ENCODE measurements around the gene MAP4K4. TPM values are rescaled to one million over a fixed set of nuclear protein-coding genes. Genes with fewer than 3 reads are reported as not detected.

MAP4K4 gene
- polyA plus RNA-seq, 1 experiment = 53.5 TPM

GRCh38 chr2:101816598-101816997, 119.1 kb downstream of the MAP4K4 start:
- Histone ChIP-seq H3K36me3 (ENCODE audit: control insufficient read depth, insufficient read depth, low read length) (no peaks in the 10 kb centered on the region), H3K4me3 (ENCODE audit: low read depth, low read length) (no peak overlapping the region), H3K27me3 (ENCODE audit: control insufficient read depth, insufficient read depth, low read length) (no peaks in the 10 kb centered on the region)
- ChIA-PET CTCF (interaction anchor here (0.8 to 1.5 kb wide), 4 partner anchors 13 to 418 kb away, joined by 3 read pairs; no protein-coding TSS in a partner anchor), POLR2A (no interaction called here)
- no peak for TF ChIP-seq CTCF (IDR thresholded peaks at IDR 0.05; ENCODE audit: insufficient read depth, low read depth, low read length)
- no peak for DNase-seq (ENCODE audit: low read depth)

DNA sequence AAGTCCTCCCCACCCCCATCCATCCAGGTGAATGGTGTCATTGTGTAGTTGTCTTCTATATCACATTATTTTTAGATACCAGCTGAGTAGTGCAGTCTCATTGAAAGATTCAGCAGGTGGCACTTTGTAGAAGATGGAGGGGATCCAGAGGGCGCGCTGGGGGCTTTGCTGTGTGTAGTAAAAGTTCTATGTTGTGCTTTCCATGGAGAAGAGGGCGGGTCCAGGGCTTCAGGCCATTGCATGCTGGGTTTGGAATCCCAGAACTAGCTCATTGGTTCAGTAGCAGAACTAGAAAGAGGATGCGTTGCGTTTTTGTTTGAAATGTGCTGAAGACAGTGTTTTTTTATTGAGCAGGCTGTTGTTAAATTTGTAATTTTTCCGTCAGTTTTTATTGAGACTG, 120.0 kb downstream of the MAP4K4 start:
- TF ChIP-seq CTCF (IDR thresholded peaks at IDR 0.05; ENCODE audit: insufficient read depth, low read depth, low read length) = no peak
- no peak for DNase-seq (ENCODE audit: low read depth)
- CTCF ChIA-PET = interaction anchor here (1.5 to 2.2 kb wide), 2 partner anchors 14 kb away, joined by 3 to 8 read pairs; no protein-coding TSS in a partner anchor
- H3K36me3 ChIP-seq (ENCODE audit: control insufficient read depth, insufficient read depth, low read length) = no peaks in the 10 kb centered on the region
- H3K4me3 ChIP-seq (ENCODE audit: low read depth, low read length) = no peak overlapping the region
- POLR2A ChIA-PET = no interaction called here
- no peaks in the 10 kb centered on the region for H3K27me3 ChIP-seq (ENCODE audit: control insufficient read depth, insufficient read depth, low read length)

- Histone ChIP-seq H3K4me3 (ENCODE audit: low read depth, low read length) (no peak overlapping the region), H3K36me3 (ENCODE audit: control insufficient read depth, insufficient read depth, low read length) (no peaks in the 10 kb centered on the region), H3K27me3 (ENCODE audit: control insufficient read depth, insufficient read depth, low read length) (no peaks in the 10 kb centered on the region)
- no peak for DNase-seq (ENCODE audit: low read depth)
- POLR2A ChIA-PET = interaction anchor here (0.6 kb wide), 1 partner anchor 18 kb away, joined by 11 read pairs; no protein-coding TSS in a partner anchor
- CTCF ChIA-PET = interaction anchor here (0.9 to 2.2 kb wide), 2 partner anchors 13 to 118 kb away, joined by 3 to 8 read pairs; no protein-coding TSS in a partner anchor
- no peak for TF ChIP-seq CTCF (IDR thresholded peaks at IDR 0.05; ENCODE audit: insufficient read depth, low read depth, low read length)
Measured at GRCh38 chr2:101818531-101819451, 121.3 kb downstream of the MAP4K4 start.

DNA sequence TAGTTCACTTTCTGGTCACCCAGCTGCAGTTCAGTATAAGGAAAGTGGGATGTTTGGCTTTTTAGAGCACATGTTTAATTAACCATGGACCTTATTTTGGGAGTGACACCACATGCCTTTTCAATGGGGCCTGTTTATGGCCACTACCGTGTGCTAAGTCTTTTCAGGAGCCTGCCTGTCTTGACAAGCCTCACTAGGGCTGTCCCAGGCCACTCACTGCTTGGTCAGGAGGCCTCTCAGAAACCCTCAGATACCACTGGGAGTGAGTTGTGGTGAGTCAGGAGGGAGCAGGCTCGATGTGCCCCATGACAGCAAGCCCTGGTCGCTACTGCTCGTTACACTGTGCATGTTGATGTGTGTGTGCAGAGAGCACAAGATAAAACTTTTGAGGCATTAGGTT, 123.0 kb downstream of the MAP4K4 start:
- no peak for TF ChIP-seq CTCF (IDR thresholded peaks at IDR 0.05; ENCODE audit: insufficient read depth, low read depth, low read length)
- CTCF ChIA-PET = no interaction called here
- peaks cover 2% of the 10 kb centered on the region; the same call in 1 of the 2 replicates for H3K36me3 ChIP-seq (ENCODE audit: control insufficient read depth, insufficient read depth, low read length)
- no peaks in the 10 kb centered on the region for H3K27me3 ChIP-seq (ENCODE audit: control insufficient read depth, insufficient read depth, low read length)
- no peak for DNase-seq (ENCODE audit: low read depth)
- no peak overlapping the region for H3K4me3 ChIP-seq (ENCODE audit: low read depth, low read length)
- POLR2A ChIA-PET = no interaction called here

DNA sequence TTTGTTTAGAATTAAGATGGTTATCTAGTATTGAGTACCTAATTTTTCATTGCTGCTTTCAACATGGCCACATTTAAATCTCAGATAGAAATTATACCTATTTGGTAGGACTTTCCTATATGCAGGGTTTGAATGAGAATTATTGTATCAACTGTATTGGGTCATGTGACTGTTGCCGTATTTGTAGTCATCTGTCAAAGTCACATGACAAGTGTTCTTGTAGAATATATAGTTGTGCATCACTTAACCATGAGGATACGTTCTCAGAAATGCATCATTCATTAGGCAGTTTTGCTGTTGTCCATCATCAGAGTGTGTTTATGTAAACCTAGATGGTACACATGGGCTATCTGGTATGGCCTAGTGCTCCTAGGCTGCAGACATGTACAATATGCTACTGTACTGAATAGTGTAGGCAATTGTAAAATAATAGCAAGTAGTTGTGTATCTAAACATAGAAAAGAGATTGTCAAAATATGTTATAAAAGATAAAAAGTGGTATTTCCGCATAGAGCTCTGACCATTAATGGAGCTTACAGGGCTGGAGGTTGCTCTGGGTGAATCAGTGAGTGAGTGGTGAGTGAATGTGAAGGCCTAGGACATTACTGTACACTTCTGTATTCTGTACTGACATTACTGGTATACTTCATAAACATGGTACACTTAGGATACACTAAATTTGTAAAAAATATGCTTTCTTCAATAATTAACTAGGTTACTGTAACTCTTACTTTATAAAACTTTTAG, 123.7 kb downstream of the MAP4K4 start:
- POLR2A ChIA-PET = interaction anchor here (0.6 kb wide), 1 partner anchor 563 kb away, joined by 18 read pairs; no protein-coding TSS in a partner anchor
- no peak for DNase-seq (ENCODE audit: low read depth)
- Histone ChIP-seq H3K27me3 (ENCODE audit: control insufficient read depth, insufficient read depth, low read length) (no peaks in the 10 kb centered on the region), H3K36me3 (ENCODE audit: control insufficient read depth, insufficient read depth, low read length) (peaks cover 2% of the 10 kb centered on the region; the same call in 1 of the 2 replicates), H3K4me3 (ENCODE audit: low read depth, low read length) (no peak overlapping the region)
- CTCF ChIA-PET = interaction anchor here (1.1 to 2.1 kb wide), 6 partner anchors 10 to 122 kb away, joined by 3 to 10 read pairs (median 4); no protein-coding TSS in a partner anchor
- TF ChIP-seq CTCF (IDR thresholded peaks at IDR 0.05; ENCODE audit: insufficient read depth, low read depth, low read length) = no peak

All from BJ (cell line).